NCI-H2196 (cell line): Measurements from ENCODE around the gene SLC22A5.

ENCODE experiments used
- DNase-seq: peaks from one replicate; lab custom pipeline; 2025; ENCODE audit not compliant: unreplicated experiment; lab: John Stamatoyannopoulos, UW

SLC22A5 gene

DNA sequence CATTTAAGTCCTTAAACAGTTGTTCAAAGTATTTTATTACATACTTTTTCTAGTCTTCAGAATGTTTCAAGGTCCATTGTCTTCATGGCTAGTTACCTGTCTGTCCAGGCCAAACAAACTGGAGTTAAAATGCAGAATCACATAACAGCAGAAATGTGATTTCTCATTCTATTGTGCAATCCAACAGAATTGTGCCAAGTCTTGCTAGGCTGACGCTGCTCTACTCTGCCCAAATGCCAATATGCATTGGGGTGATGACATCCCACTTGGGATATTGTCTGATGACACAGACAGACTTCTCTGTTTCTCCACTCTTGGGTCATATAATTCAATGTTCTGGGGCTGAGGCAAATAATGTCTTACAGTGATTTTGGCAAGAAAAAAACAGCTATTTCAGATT lies 5.2 kb upstream of the SLC22A5 start:
- DNase-seq, result peak; percentile 22

DNA sequence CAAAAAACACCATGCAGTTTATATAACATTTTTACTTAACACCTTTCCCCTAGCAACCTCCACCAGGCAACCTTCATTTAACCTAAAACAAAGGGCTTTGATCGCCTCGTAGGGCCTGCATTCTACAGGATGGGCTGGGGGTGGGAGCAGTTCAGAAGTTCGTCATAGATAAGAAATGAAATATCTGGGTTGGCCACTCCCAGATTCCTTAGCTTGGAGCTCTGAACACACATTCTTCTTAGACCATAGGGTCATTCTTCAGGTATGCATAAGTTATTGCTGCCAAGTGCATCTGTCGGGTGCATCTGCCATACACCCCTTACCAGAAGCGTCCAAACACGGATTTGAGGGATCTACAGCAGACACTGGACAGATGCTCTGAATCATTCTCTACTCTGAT lies 4.3 kb upstream of the SLC22A5 start:
- DNase-seq, result no peak

DNA sequence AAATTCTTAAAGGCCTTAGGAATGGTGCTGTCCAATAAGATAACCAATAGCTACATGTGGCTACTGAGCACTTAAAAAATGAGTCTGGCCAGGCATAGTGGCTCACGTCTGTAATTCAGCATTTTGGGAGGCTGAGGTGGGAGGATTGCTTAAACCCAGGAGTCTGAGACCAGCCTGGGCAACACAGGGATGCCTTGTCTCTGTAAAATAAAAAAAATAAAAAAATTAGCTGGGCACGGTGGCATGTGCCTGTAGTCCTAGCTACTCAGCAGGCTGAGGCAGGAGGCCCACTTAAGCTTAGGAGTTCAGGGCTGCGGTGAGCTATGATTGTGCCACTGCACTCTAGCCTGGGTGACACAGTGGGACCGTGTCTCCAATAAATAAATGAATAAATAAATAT lies 1.3 kb upstream of the SLC22A5 start:
- DNase-seq, result no peak

DNA sequence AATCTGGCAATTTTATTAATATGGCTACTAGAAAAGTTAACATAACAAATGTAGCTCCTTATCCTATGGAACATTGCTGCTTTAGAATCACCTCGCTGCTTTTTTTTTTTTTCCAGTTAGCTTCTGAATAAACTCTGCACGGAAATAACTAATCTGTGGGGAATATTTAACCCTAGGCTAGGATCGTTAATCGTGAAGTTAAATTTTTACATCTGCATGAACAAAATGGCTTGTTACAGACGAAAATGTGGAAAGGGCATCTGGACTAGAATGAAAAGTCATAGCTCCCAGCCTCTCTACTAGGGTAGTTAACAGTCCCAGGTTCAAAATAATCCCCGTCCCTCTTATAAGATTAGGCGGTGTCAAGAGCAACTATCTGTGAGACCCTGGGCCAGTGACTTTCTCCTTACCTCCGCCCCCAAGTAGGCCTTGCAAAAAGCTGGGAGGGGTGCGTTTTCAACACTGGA lies 470 bp upstream of the SLC22A5 start:
- no peak for DNase-seq

DNA sequence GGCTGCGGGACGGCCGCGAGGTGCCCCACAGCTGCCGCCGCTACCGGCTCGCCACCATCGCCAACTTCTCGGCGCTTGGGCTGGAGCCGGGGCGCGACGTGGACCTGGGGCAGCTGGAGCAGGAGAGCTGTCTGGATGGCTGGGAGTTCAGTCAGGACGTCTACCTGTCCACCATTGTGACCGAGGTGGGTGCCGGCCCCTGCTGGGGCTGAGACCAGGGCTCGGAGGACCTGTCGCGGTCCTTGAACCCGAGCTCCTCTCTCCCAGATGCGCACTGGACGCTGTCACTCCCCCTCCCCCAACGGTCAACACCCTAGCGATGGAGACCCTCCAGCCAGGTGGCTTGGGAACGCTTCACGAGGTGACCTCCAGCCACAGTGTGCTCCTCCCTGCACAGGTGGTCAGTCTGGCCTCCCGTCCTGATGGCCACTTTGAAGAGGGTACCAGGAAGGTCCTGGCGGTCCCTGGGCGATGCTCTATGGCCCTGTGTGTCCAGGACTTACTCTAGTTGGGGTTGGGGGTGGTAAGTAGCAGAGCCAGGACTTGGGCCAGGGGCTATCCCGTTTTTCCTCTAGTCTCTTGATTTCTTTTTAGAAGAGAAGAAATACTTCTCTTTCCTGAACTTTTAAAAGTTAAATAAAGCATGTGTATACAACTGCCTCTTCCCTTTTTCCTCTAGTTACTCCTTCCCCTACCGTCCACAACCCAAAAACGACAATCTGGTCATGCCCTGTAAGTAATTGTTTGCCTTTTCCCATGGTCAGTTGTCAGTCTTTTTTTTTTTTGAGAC lies 866 bp downstream of the SLC22A5 start:
- DNase-seq, result no peak

DNA sequence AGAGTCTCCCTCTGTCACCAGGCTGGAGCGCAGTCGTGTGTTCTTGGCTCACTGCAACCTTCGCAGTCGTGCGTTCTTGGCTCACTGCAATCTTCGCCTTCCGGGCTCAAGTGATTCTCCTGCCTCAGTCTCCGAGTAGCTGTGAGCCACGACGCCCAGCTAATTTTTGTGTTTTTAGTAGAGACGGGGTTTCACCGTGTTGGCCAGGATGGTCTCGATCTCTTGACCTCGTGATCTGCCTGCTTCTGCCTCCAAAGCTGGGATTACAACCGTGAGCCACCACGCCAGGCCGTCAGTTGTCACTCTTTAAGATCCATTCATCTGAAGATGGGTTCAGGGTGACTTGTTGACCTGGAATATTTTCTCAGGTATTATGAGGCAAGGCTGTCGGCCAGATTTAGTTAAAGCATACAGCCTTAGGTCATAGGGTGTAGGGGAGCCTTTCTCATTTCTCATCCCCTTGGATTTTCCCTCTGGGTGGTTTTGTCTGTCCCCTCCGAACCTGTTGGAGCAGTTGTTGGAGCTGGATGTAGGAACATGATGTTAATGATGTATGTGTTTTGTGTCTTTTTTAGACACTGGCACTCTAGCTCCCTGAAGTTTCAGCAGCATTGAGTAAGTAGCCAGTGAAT lies 1.6 kb downstream of the SLC22A5 start:
- no peak for DNase-seq

DNA sequence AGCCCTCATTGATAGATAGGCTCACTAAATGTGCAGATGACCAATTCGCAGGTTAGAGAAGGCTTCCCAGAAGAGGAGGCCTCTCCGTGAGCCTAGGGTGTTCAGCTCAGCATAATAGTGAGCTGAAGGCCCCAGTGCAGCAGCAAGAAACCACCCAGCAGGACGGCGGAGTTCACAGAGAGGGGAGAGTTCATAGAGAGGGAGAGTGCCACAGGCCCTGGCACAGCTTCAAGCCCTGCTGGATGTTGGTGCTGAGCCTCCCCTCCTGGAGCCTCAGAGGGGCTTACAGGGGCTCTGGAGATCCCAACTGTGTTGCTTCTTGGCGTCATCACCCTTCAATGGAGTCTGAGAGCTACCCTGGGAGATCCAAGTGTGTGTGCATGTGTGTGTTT lies 2.1 kb downstream of the SLC22A5 start:
- DNase-seq, result no peak

DNA sequence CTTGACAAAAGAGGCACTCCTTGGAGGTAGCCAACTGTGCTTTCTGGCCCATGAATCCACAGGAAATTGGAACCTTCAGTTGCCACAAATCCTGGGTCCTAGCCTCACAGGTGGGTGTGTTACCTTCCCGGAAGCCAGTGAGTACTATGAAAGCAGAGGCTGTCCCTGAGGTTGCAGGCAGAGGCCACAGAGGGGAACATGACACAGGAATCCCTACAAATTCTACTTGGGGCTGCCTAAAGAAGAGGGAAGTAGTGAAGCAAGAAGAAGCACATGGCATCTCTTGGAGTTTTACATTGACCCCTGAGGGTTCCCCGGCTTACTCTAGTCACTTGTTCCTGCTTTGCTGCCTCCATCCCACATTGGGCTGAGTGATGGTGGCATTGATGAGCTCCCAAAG lies 2.6 kb downstream of the SLC22A5 start:
- no peak for DNase-seq

DNA sequence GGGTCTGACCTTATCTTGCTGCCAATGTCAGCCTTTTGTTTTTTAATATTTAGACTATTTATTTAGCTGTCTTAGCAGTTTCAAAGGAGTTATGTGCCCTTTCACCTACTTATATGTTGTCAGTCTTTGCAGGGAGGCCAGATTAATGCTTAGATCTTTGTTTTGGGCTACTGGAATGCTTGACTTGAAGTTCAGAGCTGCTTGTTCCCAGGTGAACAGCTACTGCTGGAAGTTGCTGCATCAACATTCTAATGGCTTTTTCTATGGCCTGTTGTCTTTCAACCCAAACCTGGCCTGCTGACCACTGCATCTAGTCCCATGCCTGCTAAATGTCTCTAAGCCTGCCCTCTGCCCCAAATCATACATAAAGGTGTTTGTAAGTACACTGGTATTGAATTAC lies 3.0 kb downstream of the SLC22A5 start:
- no peak for DNase-seq

DNA sequence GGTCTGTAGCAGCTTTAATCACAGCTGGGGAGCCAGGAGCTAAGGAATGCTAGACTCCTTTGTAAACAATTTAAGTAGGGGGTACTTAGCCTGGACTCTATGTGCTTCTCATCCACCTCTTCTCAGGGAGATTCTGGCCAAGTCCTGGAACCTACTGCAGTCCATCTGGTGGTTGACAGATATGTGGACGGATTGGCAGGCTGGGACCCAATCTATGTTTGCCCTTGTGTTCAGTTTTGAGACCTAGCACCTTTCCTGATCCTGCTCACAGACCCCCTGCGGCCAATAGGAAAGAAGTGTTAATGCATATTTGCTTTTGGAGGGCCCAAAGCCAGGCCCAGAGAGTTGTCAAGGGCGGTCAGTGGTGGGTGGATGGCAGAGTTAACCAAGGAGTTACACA lies 6.4 kb downstream of the SLC22A5 start:
- no peak for DNase-seq

DNA sequence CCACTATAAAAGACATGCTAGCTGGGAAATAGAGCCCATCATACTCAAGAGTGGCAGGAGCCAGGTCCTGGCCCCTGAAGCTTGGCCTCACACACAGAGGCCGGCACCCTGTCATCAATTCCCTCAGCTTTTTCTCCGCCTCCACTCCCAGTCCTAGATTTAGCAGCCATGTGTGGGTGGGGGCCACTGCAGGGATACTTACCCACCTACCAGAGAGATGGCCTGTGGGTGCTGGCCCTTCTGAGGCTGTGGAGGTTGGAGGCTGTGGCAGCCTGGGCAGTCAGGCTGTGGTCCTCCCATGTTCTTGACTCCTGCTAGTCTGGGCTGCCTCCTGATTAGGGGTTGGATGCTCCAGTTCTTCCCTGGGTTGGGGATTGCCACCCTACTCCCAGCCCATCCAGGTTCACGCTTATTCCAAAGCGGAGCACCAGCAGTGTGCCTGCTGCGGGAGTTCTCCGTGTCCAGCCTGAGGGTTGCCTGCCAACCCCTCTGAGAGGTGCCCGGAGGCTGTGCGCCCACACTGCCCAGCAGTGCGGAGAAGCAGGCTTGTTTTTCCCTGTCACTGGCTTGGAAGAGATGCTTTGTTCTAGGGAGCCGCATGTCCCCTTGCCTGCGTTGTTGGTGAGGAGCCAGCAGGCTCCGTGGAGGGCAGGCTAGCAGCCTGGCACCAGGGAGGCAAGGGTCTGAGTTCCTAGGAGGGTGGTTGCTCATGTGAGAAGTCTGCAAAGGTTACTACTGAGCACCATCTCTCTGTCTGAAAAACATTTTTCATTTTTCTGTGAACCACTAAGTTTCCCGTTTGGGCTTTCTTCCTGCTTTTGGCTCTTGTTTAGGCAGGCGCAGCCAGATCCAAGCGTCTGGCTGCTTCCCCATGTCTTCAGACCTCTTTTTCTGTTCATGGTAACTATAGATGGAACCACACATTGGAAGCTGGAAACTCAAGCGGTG lies 7.5 kb downstream of the SLC22A5 start:
- DNase-seq, result no peak

DNA sequence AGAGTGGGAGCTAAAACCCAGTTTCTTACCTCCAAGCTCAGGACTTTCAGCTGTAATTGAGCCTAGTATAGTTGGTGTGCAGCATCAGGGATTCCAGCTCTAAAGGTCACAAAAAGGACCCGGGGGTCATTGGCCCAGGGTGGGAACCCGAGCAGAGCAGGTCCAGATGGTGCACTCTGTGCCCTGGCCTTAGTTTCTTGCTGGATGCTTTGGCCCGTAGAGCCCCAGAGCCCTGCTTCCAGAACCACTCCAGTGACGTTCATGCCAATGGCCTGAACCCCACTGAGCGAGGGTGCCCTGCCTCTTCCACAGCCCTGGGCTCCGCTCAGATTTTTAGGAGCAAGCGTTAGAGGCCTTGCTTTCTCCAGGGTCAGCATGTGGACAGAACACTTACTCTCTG lies 8.2 kb downstream of the SLC22A5 start:
- DNase-seq, result no peak

DNA sequence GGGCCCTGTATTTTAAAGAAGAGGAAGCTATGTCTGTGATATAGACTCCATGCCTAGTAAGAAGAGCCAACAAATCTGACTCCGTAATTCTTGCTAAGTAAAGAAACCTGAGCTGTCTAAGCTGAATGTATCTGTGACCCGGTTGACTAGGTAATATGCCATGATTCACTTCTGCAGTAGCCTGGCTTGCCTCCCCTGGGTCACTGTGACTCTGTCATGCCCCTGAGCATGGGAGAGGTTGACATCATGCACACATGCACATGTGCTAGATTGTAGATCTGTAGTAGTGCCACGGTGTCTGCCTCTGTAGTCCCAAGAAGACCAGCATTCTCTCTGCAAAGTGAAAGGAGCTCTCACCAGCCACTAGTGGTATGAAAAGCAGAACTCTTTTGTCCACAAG lies 9.1 kb downstream of the SLC22A5 start:
- DNase-seq, result no peak

DNA sequence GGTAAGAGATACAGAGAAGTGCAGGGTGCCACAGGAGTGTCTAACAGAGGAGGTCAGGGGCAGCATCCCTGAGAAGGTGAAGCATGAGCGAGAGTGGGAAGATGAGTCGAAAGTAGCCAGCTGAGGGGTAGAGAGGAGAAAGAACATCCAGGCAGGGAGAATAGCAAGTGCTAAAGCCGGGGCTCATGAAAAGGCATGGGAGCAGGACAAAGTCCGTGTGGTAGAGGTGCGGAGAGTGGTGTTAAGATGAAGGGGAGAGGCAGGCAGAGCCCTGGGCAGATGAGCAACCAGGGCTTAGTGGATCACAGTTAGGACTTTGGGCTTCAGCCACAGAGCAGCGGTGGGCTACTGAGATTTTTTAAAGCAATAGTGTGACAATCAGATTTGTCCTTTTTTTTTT lies 10.5 kb downstream of the SLC22A5 start:
- DNase-seq, result no peak

DNA sequence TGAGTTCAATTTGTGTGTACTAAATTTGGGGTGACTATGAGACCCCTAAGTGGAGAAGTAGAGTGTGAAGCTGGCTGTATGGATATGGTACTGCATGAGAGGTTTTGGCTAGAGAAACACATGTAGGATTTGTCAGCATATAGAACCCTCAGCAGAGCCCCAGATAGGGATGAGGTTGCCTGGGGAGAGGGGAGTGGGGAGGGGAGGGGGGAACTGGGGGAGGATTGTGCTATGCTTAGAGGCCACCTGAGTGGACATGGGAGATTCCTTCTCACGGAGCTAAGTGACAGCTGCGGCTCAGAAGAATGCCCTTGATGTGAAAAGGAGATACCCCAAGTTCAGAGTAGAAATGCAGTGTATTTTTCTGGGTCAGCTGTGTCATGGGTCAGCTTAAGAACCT lies 11.2 kb downstream of the SLC22A5 start:
- DNase-seq, result no peak

DNA sequence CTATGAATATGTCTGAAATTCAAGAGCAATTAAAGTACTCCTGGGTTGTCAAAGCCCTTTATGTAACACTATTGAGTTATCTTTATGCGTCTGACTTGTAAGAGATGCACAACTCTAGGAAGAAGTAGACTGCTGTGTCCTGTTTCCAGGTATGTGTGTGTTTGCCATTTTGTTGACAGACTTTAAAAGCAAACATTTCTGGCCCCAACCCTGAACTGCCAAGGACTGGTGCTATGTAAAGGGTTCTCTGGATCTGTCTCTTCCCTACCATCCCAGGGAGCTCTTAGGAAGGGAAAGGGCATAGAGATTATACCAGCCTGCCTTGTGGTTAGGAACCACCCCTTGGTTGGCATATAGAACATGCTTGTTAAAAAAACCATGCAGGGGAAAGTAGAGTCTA lies 12.1 kb downstream of the SLC22A5 start:
- DNase-seq, result no peak

DNA sequence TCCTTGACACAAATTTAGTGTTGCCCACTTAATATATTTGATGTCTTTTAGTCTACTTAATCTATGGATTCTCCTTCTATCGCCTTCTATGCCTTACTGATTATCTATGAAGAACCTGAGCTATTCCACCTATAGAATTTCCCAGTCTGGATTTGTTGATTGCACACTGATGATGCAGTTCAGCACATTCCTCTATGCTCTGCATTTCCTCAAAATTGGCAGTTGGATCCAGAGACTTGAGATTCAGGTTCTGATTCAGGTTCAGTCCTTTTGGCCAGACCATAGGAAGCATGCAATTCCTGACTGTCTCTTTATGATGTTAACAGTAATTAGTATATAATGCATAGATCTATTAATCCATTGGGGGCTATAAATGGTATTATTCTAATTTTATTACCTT lies 13.8 kb downstream of the SLC22A5 start:
- DNase-seq, result no peak

DNA sequence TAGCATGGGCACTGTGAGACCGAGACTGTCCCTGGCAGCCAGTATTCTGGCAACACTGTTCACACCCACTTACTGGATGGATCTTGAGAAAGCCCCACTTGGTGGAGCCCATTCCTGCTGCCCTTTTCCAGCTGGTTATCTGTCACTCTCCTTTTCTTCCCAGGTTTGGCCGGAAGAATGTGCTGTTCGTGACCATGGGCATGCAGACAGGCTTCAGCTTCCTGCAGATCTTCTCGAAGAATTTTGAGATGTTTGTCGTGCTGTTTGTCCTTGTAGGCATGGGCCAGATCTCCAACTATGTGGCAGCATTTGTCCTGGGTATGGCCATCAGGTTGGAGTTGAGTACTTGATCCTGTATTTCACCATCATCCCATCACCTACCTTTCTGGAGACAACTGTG lies 14.5 kb downstream of the SLC22A5 start:
- no peak for DNase-seq

DNA sequence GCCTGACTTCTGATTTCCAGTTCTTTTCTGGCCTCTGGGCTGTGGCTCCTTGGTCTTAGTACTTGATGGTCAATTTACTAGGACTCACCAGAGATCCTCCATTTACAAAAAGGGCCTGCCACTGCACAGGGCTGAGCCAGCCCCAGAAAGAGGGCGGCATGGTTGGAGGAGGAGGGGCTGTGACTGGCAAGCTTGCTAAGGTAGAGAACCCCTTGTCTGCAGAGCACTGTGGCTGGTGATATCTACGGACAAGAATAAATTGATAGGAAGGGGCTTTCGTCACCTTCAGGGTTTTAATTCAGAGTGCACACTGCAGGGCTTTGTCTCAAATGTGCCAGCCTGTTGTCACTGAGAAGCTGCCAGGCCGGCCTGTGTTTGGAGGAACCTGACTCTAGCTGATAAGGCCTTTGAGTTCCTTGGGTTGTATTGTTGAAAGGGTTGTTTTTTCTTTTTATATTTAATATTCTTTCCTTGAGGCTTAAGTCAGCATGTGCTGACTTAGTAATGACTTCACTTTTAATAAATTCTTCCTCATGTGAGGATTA lies 15.1 kb downstream of the SLC22A5 start:
- DNase-seq, result no peak

DNA sequence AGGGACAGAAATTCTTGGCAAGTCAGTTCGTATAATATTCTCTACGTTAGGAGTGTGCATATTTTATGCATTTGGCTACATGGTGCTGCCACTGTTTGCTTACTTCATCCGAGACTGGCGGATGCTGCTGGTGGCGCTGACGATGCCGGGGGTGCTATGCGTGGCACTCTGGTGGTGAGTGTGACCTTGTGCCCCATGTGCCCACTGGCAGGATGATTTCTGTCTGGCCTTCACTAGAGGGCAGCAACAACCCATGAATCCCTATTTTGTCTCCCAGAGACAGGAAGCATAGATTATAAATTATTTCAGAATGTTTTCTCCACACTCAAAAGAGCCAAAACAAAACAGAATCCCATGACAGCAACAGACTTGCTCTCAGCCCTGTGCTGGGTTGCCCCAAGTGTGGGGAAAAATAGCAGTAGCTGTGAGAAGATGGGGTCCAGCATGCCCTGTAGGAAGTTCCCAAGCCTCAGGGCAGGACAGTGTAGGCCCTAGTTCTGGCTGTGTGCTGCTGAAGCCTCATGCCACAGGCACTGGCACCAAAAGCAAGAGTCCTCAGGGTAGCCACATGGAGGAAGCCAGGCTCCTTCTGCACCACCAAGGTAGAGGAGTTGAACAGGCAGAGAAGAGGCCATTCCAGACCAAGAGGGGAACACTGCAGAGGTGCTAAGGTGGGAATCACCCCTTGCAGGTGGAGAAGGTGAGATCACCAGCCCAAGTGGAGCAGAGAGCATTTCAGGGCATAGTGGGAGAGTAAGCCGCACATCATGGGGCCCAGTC lies 16.0 kb downstream of the SLC22A5 start:
- DNase-seq, result peak; percentile 59
